HUES64 (cell line): ENCODE data around the gene MSN.

Experiments
- H3K27ac ChIP-seq: 2 replicates; pipeline ENCODE4 v1.7.0; 2013; ENCODE audit warnings: low read depth, low read length, inconsistent platforms
- H3K27me3 ChIP-seq: 2 replicates; pipeline ENCODE4 v1.6.1; 2013; ENCODE audit warnings: mild to moderate bottlenecking, low read length; ENCODE audit not compliant: insufficient read depth
- H3K36me3 ChIP-seq: 2 replicates; pipeline ENCODE4 v1.6.1; 2013; ENCODE audit warnings: mild to moderate bottlenecking, low read length; ENCODE audit not compliant: insufficient read depth
- H3K4me1 ChIP-seq: 2 replicates; pipeline ENCODE4 v1.6.1; 2013; ENCODE audit warnings: mild to moderate bottlenecking, low read length, moderate library complexity; ENCODE audit not compliant: insufficient read depth
- H3K4me3 ChIP-seq: 2 replicates; pipeline ENCODE4 v1.5.1; 2013; ENCODE audit warnings: mild to moderate bottlenecking, low read length, moderate library complexity
- H3K9ac ChIP-seq: 2 replicates; pipeline ENCODE4 v1.6.1; 2013; ENCODE audit warnings: mild to moderate bottlenecking, low read depth, low read length
- H3K9me3 ChIP-seq: 2 replicates; pipeline ENCODE4 v1.6.1; 2013; ENCODE audit warnings: low read depth, low read length; ENCODE audit not compliant: insufficient read depth
- WGBS: fragments of 150-250, 120-280 bp; methylation state at CpG from one replicate; pipeline ENCODE4 v1.1.7; 2013; ENCODE audit warnings: missing lambda C conversion rate; 5-methylcytosine and 5-hydroxymethylcytosine counted together

The MSN gene

GRCh38 chrX:65674204-65674893 lies 6.9 kb downstream of the MSN start:
- Histone ChIP-seq H3K9ac (no peak overlapping the region), H3K27ac (no peak overlapping the region), H3K36me3 (no peaks in the 10 kb centered on the region), H3K9me3 (no peaks in the 10 kb centered on the region), H3K27me3 (no peaks in the 10 kb centered on the region), H3K4me3 (no peak overlapping the region), H3K4me1 (peaks cover 11% of the 10 kb centered on the region)
- WGBS: 97% methylated on average over 5 of the region's 6 CpGs

GRCh38 chrX:65677954-65678469 lies 10.6 kb downstream of the MSN start:
- H3K27ac ChIP-seq: no peak overlapping the region
- no peak overlapping the region for H3K9ac ChIP-seq
- peaks cover 6% of the 10 kb centered on the region; the same call in 1 of the 2 replicates for H3K4me1 ChIP-seq
- H3K27me3 ChIP-seq: no peaks in the 10 kb centered on the region
- WGBS: 87% methylated on average over 3 of the region's 3 CpGs
- no peaks in the 10 kb centered on the region for H3K9me3 ChIP-seq
- H3K4me3 ChIP-seq: no peak overlapping the region
- H3K36me3 ChIP-seq: no peaks in the 10 kb centered on the region

- Histone ChIP-seq H3K27ac (no peak overlapping the region), H3K4me1 (peaks cover 6% of the 10 kb centered on the region; the same call in 1 of the 2 replicates), H3K9ac (no peak overlapping the region), H3K36me3 (no peaks in the 10 kb centered on the region), H3K9me3 (no peaks in the 10 kb centered on the region), H3K27me3 (no peaks in the 10 kb centered on the region), H3K4me3 (no peak overlapping the region)
- WGBS: 88% methylated on average over 1 of the region's 1 CpG
Observed at GRCh38 chrX:65679071-65679540, 11.7 kb downstream of the MSN start.

GRCh38 chrX:65681810-65682209 lies 14.4 kb downstream of the MSN start:
- H3K27me3 ChIP-seq: no peaks in the 10 kb centered on the region

GRCh38 chrX:65685112-65685511 lies 17.7 kb downstream of the MSN start:
- 100% methylated on average over 1 of the region's 1 CpG for WGBS
- peaks cover 3% of the 10 kb centered on the region; the same call in 1 of the 2 replicates for H3K4me1 ChIP-seq
- H3K9ac ChIP-seq: no peak overlapping the region
- no peaks in the 10 kb centered on the region for H3K9me3 ChIP-seq
- H3K27ac ChIP-seq: no peak overlapping the region
- no peak overlapping the region for H3K4me3 ChIP-seq
- no peaks in the 10 kb centered on the region for H3K27me3 ChIP-seq
- no peaks in the 10 kb centered on the region for H3K36me3 ChIP-seq

More at GRCh38 chrX:65681810-65682209, 14.4 kb downstream of the MSN start:
- no peak overlapping the region for H3K27ac ChIP-seq
- H3K9ac ChIP-seq: no peak overlapping the region
- H3K9me3 ChIP-seq: no peaks in the 10 kb centered on the region
- peaks cover 6% of the 10 kb centered on the region; the same call in 1 of the 2 replicates for H3K4me1 ChIP-seq
- H3K4me3 ChIP-seq: no peak overlapping the region
- no peaks in the 10 kb centered on the region for H3K36me3 ChIP-seq

GRCh38 chrX:65686236-65686635 lies 18.8 kb downstream of the MSN start:
- no peak overlapping the region for H3K9ac ChIP-seq
- H3K27me3 ChIP-seq: no peaks in the 10 kb centered on the region
- H3K9me3 ChIP-seq: no peaks in the 10 kb centered on the region
- H3K36me3 ChIP-seq: no peaks in the 10 kb centered on the region
- no peak overlapping the region for H3K27ac ChIP-seq
- H3K4me3 ChIP-seq: no peak overlapping the region
- peaks cover 3% of the 10 kb centered on the region; the same call in 1 of the 2 replicates for H3K4me1 ChIP-seq

- 89% methylated on average over 3 of the region's 3 CpGs for WGBS
- no peak overlapping the region for H3K9ac ChIP-seq
- no peaks in the 10 kb centered on the region for H3K27me3 ChIP-seq
- H3K4me3 ChIP-seq: no peak overlapping the region
- H3K4me1 ChIP-seq: peaks cover 3% of the 10 kb centered on the region; the same call in 1 of the 2 replicates
- H3K9me3 ChIP-seq: no peaks in the 10 kb centered on the region
- H3K36me3 ChIP-seq: no peaks in the 10 kb centered on the region
- no peak overlapping the region for H3K27ac ChIP-seq
Observed at GRCh38 chrX:65687367-65687766, 19.9 kb downstream of the MSN start.

- no peak overlapping the region for H3K27ac ChIP-seq
Observed at GRCh38 chrX:65688403-65688871, 21.0 kb downstream of the MSN start.

GRCh38 chrX:65689377-65689776 lies 21.9 kb downstream of the MSN start:
- no peaks in the 10 kb centered on the region for H3K27me3 ChIP-seq
- H3K27ac ChIP-seq: no peak overlapping the region
- H3K4me1 ChIP-seq: peaks cover 3% of the 10 kb centered on the region; the same call in 1 of the 2 replicates
- H3K4me3 ChIP-seq: no peak overlapping the region
- H3K9me3 ChIP-seq: no peaks in the 10 kb centered on the region
- H3K36me3 ChIP-seq: no peaks in the 10 kb centered on the region
- H3K9ac ChIP-seq: no peak overlapping the region
- 93% methylated on average over 2 of the region's 2 CpGs for WGBS

More at GRCh38 chrX:65688403-65688871, 21.0 kb downstream of the MSN start:
- 86% methylated on average over 3 of the region's 3 CpGs for WGBS
- Histone ChIP-seq H3K9me3 (no peaks in the 10 kb centered on the region), H3K4me1 (peaks cover 3% of the 10 kb centered on the region; the same call in 1 of the 2 replicates), H3K27me3 (no peaks in the 10 kb centered on the region), H3K4me3 (no peak overlapping the region), H3K9ac (no peak overlapping the region), H3K36me3 (no peaks in the 10 kb centered on the region)

GRCh38 chrX:65690057-65690855 lies 22.8 kb downstream of the MSN start:
- H3K9ac ChIP-seq: no peak overlapping the region
- peaks cover 3% of the 10 kb centered on the region; the same call in 1 of the 2 replicates for H3K4me1 ChIP-seq
- no peaks in the 10 kb centered on the region for H3K9me3 ChIP-seq
- no peak overlapping the region for H3K27ac ChIP-seq
- H3K36me3 ChIP-seq: no peaks in the 10 kb centered on the region
- 92% methylated on average over 5 of the region's 5 CpGs for WGBS
- H3K27me3 ChIP-seq: no peaks in the 10 kb centered on the region
- no peak overlapping the region for H3K4me3 ChIP-seq

- Histone ChIP-seq H3K9me3 (no peaks in the 10 kb centered on the region), H3K4me3 (no peak overlapping the region), H3K36me3 (no peaks in the 10 kb centered on the region), H3K27ac (no peak overlapping the region), H3K27me3 (no peaks in the 10 kb centered on the region), H3K4me1 (peaks cover 17% of the 10 kb centered on the region), H3K9ac (no peak overlapping the region)
- 100% methylated on average over 2 of the region's 3 CpGs for WGBS
Observed at GRCh38 chrX:65695849-65696449, 28.5 kb downstream of the MSN start.
